ENCODE data around the gene LSAMP. TPM values are rescaled to one million over a fixed set of nuclear protein-coding genes. Genes with fewer than 3 reads are reported as not detected.

LSAMP gene
- total and polyA plus RNA-seq, 2 donors (not counting 3 experiments of a cell fraction or from before 2014, with no cell fraction given): not detected

DNA sequence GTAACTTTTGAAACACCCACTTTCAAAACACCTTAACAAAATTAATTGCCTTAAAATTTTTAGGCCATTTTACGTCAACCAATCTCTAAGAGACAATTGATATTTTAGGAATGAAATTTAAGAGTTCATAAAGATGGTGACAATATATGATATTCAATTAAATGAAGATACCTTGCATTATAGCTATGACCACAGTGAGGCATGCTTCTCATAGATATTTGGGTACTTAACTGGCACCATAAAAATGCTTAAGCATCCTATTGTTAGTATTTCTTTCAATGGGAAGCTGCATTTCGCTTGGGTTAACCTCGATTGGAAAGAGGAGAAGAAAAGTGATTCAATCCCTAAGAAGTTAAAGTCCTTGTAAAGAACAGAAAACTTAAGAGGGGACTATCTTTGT, 613.0 kb downstream of the LSAMP start:
- no peak overlapping the region for H3K4me2 ChIP-seq (ENCODE audit: insufficient read depth, low read length)
- intact Hi-C loops (cut with micrococcal nuclease) (no loop called here), dilution Hi-C loops (cut with MboI; ENCODE audit: extremely low pct_ligation_motif_present, low sequenced_read_pairs) (no loop called here)
- H3K27me3 ChIP-seq (ENCODE audit: control insufficient read depth in 2 of 2, insufficient read depth in 2 of 2, low read length in 2 of 2): peaks cover 0 to 6% of the 10 kb centered on the region in 2 experiments
- no peak overlapping the region for H2AFZ ChIP-seq (ENCODE audit: low read depth, low read length)
- no peaks in the 10 kb centered on the region for H4K20me1 ChIP-seq (replicated peaks; ENCODE audit: control insufficient read depth, extremely low read depth, insufficient read depth, low read length)
- FAIRE-seq: no peak
- H3K79me2 ChIP-seq (ENCODE audit: control insufficient read depth, insufficient read depth, low read length): no peaks in the 10 kb centered on the region
- H3K4me1 ChIP-seq (ENCODE audit: control insufficient read depth, extremely low read depth, insufficient read depth, low read length): no peaks in the 10 kb centered on the region
- BruUV-seq (replicated peaks): no TSS peak
- no peak for DNase-seq (ENCODE audit: low read depth, low spot score)
- no peaks in the 10 kb centered on the region for H3K36me3 ChIP-seq (ENCODE audit: control insufficient read depth in 2 of 2, extremely low read depth in 1 of 2, insufficient read depth in 2 of 2, low read length in 2 of 2)
- no peak overlapping the region for H3K4me3 ChIP-seq (replicated peaks in 1 of 3; ENCODE audit: insufficient read depth in 1 of 3, low read depth in 1 of 3, low read length in 3 of 3)
- TF ChIP-seq POLR2A (IDR thresholded peaks at IDR 0.05; ENCODE audit: low read depth, low read length) (no peak), EZH2 (IDR thresholded peaks at IDR 0.05; ENCODE audit: borderline replicate concordance, low read depth, low read length, severe bottlenecking) (no peak), GATA2 (IDR thresholded peaks at IDR 0.05; ENCODE audit: insufficient read depth, insufficient read length, low read depth, low read length) (no peak), JUN (IDR thresholded peaks at IDR 0.05; ENCODE audit: borderline replicate concordance, insufficient read depth, insufficient read length, low read depth) (no peak), POLR2AphosphoS5 (IDR thresholded peaks at IDR 0.05; ENCODE audit: insufficient read depth, low read depth, low read length) (no peak), MYC (IDR thresholded peaks at IDR 0.05; ENCODE audit: low read depth, low read length) (no peak), FOS (IDR thresholded peaks at IDR 0.05; ENCODE audit: borderline replicate concordance, insufficient read depth, low read length) (no peak)
- TF ChIP-seq, protein P1, sequence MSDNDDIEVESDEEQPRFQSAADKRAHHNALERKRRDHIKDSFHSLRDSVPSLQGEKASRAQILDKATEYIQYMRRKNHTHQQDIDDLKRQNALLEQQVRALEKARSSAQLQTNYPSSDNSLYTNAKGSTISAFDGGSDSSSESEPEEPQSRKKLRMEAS (IDR thresholded peaks at IDR 0.05; ENCODE audit: insufficient read depth, insufficient read length): no peak
- TF ChIP-seq, protein P2, sequence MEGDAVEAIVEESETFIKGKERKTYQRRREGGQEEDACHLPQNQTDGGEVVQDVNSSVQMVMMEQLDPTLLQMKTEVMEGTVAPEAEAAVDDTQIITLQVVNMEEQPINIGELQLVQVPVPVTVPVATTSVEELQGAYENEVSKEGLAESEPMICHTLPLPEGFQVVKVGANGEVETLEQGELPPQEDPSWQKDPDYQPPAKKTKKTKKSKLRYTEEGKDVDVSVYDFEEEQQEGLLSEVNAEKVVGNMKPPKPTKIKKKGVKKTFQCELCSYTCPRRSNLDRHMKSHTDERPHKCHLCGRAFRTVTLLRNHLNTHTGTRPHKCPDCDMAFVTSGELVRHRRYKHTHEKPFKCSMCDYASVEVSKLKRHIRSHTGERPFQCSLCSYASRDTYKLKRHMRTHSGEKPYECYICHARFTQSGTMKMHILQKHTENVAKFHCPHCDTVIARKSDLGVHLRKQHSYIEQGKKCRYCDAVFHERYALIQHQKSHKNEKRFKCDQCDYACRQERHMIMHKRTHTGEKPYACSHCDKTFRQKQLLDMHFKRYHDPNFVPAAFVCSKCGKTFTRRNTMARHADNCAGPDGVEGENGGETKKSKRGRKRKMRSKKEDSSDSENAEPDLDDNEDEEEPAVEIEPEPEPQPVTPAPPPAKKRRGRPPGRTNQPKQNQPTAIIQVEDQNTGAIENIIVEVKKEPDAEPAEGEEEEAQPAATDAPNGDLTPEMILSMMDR (IDR thresholded peaks at IDR 0.05; ENCODE audit: extremely low read depth in 1 of 2, insufficient read depth in 1 of 2, low read depth in 1 of 2, low read length in 2 of 2): no peak
- H3K27ac ChIP-seq (ENCODE audit: insufficient read depth, low read depth, low read length): no peak overlapping the region
- CTCF ChIA-PET: interaction anchor here (1.2 to 1.7 kb wide), 2 partner anchors 10 to 12 kb away, joined by 3 read pairs; no protein-coding TSS in a partner anchor
- H3K9me3 ChIP-seq (replicated peaks; ENCODE audit: control insufficient read depth, insufficient read depth, low read length): no peaks in the 10 kb centered on the region
- POLR2A ChIA-PET: no interaction called here
- H3K9me1 ChIP-seq (replicated peaks; ENCODE audit: control insufficient read depth, extremely low read depth, insufficient read depth, low read length): no peaks in the 10 kb centered on the region
- no peak overlapping the region for H3K9ac ChIP-seq (replicated peaks; ENCODE audit: extremely low read depth, insufficient read depth, low read length)
